Bone marrow (tissue), 2 donors: ENCODE results near the gene NCOA3.
A peak's percentile ranks its signal among the peaks of the same experiment; 100 is the strongest.
"Not testable (repeated sequence)": the region's sequence is repeated elsewhere in the genome, so short reads cannot be mapped to it uniquely, and the experiment has no call there.

Source experiments
- DNase-seq, 2 donors: peaks; one replicate each; lab custom pipeline; 2025; lab: John Stamatoyannopoulos, UW

NCOA3 gene

DNA sequence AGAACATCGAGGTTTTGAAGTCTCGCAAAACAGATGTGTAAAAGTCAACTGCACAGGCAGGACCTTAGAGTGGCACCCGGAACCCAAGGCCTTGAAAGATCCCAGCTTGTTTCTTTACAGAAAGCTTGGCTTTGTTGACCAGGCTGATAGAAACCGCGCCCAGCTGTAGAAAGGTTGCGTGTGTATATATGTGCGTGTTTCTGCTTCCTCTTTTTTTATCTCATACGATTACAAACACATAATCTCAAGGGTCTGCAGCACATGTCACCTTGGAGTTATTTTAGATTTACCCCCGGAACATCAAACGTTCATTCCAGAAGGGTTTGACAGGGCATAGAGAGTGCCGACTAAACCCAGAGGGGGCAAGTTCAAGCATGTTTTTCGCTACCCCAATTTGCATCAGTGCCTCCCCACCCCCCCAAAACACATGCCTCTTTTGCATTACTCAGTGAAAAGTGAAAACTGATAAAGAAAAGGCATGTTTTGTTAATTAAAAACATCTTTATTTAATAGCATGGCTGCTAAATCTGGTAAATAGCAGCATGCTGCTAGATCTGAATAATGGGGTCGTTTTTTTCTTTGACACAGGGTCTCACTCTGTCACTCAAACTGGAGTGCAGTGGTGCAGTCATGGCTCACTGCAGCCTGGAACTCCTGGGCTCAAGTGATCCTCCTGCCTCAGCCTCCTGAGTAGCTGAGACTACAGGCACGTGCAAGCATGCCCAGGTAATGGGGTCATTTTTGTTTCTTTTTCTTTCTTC, 33.2 kb upstream of the NCOA3 start:
- DNase-seq, result peak in 1 of 2 donors; percentile 8

- DNase-seq, result no peak
These were observed 26.2 kb upstream of the NCOA3 start for GRCh38 chr20:47475419-47476044.

DNA sequence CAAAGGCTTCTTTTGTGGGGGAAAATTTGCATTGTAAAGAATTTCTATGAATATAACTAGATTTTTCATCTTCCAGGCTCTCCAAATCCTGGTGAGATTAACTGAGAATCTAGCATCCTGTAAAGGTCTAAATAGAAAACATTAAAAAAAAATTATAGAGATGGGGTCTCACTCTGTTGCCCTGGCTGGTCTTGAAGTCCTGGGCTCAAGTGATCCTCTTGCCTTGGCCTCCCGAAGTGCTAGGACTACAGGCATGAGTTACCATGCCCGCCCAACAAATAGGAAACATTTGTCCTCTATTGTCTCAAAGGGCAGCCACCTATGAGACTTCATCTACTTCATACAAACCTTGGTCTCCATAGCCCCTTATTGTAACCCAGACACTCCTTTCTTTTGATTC, 25.2 kb upstream of the NCOA3 start:
- DNase-seq, result no peak

DNA sequence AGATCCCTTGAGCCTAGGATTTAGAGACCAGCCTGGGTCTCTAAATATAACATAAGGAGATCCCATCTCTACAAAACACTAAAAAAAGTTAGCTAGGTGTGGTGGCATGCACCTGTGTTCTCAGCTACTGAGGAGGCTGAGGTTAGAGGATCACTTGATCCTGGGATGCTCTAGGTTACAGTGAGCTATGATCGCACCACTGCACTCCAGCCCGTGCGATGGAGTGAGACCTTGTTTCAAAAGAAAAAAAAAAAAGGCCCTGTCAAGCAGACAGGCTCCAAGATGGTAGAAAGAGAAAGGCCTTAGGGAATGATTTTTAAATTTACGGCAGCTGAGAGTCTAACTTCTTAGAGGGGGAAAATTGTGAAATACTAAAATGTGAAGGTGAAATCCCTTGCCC, 22.6 kb upstream of the NCOA3 start:
- no peak for DNase-seq

GRCh38 chr20:47479506-47479905, 22.2 kb upstream of the NCOA3 start:
- no peak for DNase-seq

- DNase-seq, result no peak
These were observed 21.4 kb upstream of the NCOA3 start for GRCh38 chr20:47480239-47480638.

DNA sequence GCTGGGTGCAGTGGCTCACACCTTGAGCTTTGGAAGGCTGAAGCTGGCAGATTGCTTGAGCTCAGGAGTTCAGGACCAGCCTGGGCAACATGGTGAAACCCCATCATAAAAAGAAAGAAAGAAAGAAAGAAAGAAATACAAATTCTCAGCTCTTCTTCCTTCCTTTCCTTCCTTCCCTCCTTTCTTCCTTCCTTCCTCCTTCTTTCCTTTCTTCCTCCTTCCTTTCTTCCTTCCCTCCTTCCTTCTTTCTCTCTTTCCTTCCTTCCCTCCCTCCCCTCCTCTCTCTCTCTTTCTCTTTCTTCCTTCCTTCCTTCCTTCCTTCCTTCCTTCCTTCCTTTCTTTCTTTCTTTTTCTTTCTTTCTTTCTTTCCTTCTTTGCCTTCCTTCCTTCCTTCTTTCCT, 21.0 kb upstream of the NCOA3 start:
- no peak for DNase-seq

- DNase-seq, result no peak
These were observed 20.1 kb upstream of the NCOA3 start for GRCh38 chr20:47481330-47482216.

- DNase-seq, result no peak
These were observed 19.0 kb upstream of the NCOA3 start for GRCh38 chr20:47482705-47483104.

- no peak for DNase-seq
These were observed 17.4 kb upstream of the NCOA3 start for GRCh38 chr20:47484303-47484702.

DNA sequence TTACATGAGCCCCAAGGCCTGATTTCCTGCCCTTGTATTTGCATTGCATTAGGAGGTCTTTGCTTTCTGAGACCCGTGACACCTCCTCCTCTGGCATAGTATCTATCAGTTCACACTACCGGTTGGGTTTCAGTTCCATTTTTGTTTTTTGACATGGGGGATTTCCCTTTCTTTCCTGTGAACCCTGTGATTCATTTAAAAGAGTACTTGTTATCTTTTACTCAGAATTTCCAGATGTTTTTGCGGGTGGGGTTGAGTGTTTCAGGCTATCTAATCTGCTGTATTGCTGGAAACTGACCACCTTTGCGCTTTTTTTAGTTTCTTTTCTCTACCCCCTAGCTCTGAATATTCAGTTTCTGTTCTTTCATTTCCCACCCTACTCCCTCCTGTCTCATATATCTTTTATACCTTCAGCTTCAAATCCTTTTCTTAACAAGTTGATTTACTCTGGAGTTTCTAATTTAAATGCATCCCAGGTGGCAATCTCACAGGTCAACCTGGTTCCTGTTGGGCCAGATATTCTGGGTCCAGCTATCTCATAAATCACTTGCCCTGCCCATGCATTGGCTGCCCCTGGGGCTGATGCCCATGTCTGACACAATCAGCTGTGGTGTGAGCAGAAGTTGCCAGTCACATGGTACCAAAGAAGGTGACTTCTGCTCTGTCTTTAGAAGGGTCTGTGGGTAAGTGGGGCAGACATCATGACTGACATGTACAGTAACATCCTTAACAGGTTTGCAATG, 14.3 kb upstream of the NCOA3 start:
- peak in 1 of 2 donors; percentile 89 for DNase-seq

DNA sequence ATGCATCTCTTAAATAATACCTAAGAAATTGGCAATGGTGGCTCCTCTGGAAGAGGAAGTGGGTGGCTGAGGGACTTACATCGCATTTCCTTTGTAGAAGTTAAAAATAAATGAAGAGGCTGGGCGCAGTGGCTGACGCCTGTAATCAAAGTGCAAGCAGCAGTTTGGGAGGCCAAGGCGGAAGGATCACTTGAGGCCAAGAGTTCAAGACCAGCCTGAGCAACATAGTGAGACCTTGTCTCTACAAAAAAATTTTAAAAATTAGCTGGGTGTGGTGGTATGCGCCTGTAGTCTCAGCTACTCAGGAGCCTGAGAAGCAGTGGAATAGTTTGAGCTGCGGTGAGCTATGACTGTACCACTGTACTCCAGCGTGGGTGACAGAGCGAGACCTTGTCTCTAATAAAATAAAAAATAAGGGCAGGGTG, 12.2 kb upstream of the NCOA3 start:
- DNase-seq, result peak in 1 of 2 donors; percentile 67

GRCh38 chr20:47490795-47491194, 10.9 kb upstream of the NCOA3 start:
- peak in 1 of 2 donors; percentile 7 for DNase-seq

- DNase-seq, result no peak
These were observed 9.4 kb upstream of the NCOA3 start for GRCh38 chr20:47492284-47492683.

GRCh38 chr20:47493175-47493962, 8.3 kb upstream of the NCOA3 start:
- peak; percentile 3 to 29 for DNase-seq

DNA sequence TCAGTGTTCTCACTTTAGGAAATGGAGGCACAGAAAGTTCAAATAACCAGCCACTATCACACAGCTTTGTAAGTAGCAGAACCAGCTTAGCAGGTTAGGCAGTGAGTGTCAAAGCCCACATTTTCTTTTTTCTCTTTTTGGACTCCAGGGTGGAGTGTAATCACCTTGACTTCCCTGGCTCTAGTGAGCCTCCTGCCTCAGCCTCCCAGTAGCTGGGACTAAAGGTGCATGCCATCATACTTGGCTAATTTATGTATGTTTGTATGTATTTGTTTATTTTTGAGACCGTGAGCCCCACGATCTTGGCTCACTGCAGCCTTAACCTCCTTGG, 7.8 kb upstream of the NCOA3 start:
- DNase-seq, result no peak

DNA sequence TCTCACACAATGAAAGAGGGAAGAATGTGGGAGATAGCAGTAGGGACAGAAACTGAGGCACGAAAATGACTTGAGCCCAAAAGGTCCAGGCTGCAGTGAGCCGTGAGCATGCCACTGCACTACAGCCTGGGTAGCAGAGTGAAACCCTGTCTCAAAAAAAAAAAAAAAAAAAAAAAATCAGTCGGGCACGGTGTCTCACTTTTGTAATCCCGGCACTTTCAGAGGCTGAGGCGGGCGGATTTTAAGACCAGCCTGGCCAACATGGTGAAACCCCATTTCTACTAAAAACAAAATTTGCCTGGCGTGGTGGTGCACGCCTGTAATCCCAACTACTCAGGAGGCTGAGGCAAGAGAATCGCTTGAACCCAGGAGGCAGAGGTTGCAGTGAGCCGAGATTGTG, 7.1 kb upstream of the NCOA3 start:
- not testable (repeated sequence) for DNase-seq

GRCh38 chr20:47496118-47496517, 5.6 kb upstream of the NCOA3 start:
- no peak for DNase-seq

DNA sequence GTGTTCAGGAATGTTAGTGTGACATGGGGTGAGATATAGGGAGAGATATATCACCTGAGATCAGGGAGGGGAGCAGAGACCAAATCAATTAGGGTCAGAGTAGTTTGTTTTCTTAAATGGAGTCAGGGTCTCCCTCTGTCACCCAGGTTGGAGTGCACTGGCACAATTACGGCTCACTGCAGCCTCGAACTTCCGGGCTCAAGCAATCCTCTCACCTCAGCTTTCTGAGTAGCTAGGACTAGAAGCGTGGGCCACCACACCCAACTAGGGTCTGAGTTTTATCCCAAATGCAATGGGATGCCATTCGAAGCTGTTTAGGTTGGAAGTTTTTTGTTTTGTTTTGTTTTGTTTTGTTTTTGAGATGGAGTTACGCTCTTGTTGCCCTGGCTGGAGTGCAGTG, 3.1 kb upstream of the NCOA3 start:
- DNase-seq, result no peak

DNA sequence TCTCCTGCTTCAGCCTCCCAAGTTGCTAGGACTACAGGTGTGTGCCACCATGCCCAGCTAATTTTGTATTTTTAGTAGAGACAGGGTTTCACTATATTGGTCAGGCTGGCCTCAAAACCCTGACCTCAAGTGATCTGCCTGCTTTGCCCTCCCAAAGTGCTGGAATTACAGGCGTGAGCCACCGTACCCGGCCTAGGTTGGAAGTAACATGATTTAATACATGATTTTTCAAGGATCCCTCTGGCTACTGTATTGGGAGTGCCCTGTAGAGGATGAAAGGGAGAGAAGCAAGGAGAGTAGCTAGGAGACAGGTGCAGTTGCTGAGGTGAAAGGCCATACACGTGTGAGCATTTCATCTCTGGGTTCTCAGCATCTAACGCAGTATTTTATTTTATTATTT, 2.6 kb upstream of the NCOA3 start:
- DNase-seq, result no peak

DNA sequence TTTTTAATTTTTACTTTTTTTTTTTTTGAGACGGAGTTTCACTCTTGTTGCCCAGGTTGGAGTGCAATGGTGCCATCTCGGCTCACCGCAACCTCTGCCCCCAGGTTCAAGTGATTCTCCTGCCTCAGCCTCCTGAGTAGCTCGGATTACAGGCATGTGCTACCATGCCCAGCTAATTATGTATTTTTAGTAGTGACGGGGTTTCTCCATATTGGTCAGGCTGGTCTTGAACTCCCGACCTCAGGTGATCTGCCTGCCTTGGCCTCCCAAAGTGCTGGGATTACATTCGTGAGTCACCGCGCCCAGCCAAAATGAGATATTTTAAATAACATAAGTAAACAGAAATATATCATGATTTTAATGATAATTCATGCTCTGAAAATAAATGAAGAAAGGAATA, 1.6 kb upstream of the NCOA3 start:
- not testable (repeated sequence) for DNase-seq
